Naive B cell (primary cell): ENCODE results near the gene ATXN7L2. TPM values are rescaled to one million over a fixed set of nuclear protein-coding genes. Genes with fewer than 3 reads are reported as not detected.
A peak's percentile ranks its signal among the peaks of the same experiment; 100 is the strongest.

Source experiments
- ATAC-seq, 2 donors: fragments of 150-1000 bp; cut with Tn5 transposase; 2 replicates each; pipeline ENCODE4 v1.10.0; 2021; ENCODE audit warnings: low read depth in 2 of 2, mild to moderate bottlenecking in 2 of 2, moderate library complexity in 2 of 2
- DNase-seq: peaks from one replicate; pipeline ENCODE4 v3.0.0; 2022
- H3K27ac Mint-ChIP-seq, 6 donors: one replicate each; pipeline ENCODE4 v1.8.0; 2020 to 2022; ENCODE audit warnings: mild to moderate bottlenecking in 6 of 6, mixed read lengths in 6 of 6, moderate library complexity in 5 of 6, inconsistent platforms in 2 of 6
- H3K27me3 Mint-ChIP-seq, 3 donors: one replicate each; pipeline ENCODE4 v1.8.0; 2021 to 2022; ENCODE audit warnings: mixed read lengths in 3 of 3, mild to moderate bottlenecking in 1 of 3
- H3K36me3 Mint-ChIP-seq, 2 donors: one replicate each; pipeline ENCODE4 v1.8.0; 2020 to 2022; ENCODE audit warnings: mixed read lengths in 2 of 2, inconsistent platforms in 1 of 2, mild to moderate bottlenecking in 1 of 2
- H3K4me1 Mint-ChIP-seq, 3 donors: one replicate each; pipeline ENCODE4 v1.8.0; 2020 to 2022; ENCODE audit warnings: mixed read lengths in 3 of 3, inconsistent platforms in 1 of 3, mild to moderate bottlenecking in 1 of 3, moderate library complexity in 1 of 3
- H3K4me3 Mint-ChIP-seq, 8 donors: one replicate each; pipeline ENCODE4 v1.8.0; 2020 to 2022; ENCODE audit warnings: mild to moderate bottlenecking in 8 of 8, mixed read lengths in 8 of 8, moderate library complexity in 8 of 8, inconsistent platforms in 2 of 8
- H3K9me3 Mint-ChIP-seq, 7 donors: one replicate each; pipeline ENCODE4 v1.8.0; 2020 to 2022; ENCODE audit warnings: mixed read lengths in 7 of 7, mild to moderate bottlenecking in 5 of 7, inconsistent platforms in 2 of 7, moderate library complexity in 1 of 7
- polyA plus RNA-seq, 6 donors: library from polyadenylated mRNA; unstranded; fragments of 300-500 nt; fragmentation: Illumina TruSeq; gene quantifications; one replicate each; pipeline ENCODE4 v1.2.3, GENCODE V29; 2021; ENCODE audit warnings: low read depth in 6 of 6

The ATXN7L2 gene
- polyA plus RNA-seq, 6 donors from 2014 or later: 3.0 to 9.2 (median 5.2) TPM

DNA sequence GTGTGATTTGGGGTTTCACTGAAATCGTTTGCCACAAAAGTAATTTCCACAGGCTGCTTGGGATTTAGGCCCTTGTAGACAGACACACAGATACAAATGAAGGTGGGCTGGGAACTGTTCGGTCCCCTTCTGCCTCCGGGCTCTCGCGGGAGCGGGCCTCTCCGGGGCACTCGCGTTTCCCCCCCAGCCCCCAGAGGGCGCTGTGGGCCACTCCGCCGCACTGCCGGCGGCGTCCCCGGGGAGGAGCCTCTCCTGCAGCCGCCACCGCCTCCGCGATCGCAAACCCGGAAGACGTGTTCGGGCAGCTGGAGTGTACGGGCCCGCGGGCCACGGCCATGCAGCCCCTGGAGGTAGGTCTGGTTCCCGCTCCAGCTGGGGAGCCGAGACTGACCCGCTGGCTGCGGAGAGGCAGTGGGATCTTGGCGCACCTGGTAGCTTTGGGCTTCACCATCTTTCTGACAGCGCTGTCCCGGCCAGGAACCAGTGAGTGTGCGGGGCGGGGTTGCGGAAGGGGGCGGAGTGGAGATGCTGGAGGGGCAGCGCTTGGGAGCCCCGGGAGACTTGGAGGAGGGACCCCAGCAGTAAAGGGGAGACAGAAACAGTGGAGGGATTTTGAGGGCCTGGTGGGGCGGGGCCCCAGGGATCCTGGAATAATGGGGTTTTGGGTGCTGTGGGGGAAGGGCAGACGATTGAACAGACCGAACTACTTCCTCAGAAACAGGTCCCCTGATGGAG is 10.3 kb downstream of the ATXN7L2 start, which contains the start of gene CYB561D1:
Gene CYB561D1 (plus strand): TSS at position 290 of the 735 bp plus-strand sequence. CDS start 46 bp downstream, at position 336.
- peaks cover 27 to 45% (median 44%) of the 10 kb centered on the region in 3 donors for H3K4me1 Mint-ChIP-seq
- peak within 1 kb of the TSS; percentile 85 to 97 (median 94) for H3K27ac Mint-ChIP-seq

DNA sequence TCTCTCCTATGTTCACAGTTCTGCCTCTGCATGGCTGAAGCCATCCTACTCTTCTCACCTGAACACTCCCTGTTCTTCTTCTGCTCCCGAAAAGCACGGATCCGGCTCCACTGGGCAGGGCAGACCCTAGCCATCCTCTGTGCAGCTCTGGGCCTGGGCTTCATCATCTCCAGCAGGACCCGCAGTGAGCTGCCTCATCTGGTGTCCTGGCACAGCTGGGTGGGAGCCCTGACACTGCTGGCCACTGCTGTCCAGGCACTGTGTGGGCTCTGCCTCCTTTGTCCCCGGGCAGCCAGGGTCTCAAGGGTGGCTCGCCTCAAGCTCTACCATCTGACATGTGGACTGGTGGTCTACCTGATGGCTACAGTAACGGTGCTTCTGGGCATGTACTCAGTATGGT is 12.0 kb downstream of the ATXN7L2 start:
- Mint-ChIP-seq H3K4me1 (peaks cover 27 to 56% (median 49%) of the 10 kb centered on the region in 3 donors), H3K36me3 (peaks cover 5 to 7% of the 10 kb centered on the region in 2 donors), H3K27me3 (no peaks in the 10 kb centered on the region), H3K4me3 (peak overlapping the region in 7 of 8 donors; percentile 59 to 98 (median 97)), H3K9me3 (no peaks in the 10 kb centered on the region), H3K27ac (peak overlapping the region in 1 of 6 donors; percentile 23)
- ATAC-seq (no peak), DNase-seq (no peak)

More for the DNA sequence above, 10.3 kb downstream of the ATXN7L2 start, which contains the start of gene CYB561D1:
- no peaks in the 10 kb centered on the region for H3K27me3 Mint-ChIP-seq
- ATAC-seq (peak; percentile 87 to 88), DNase-seq (peak; percentile 93)
- no peaks in the 10 kb centered on the region for H3K9me3 Mint-ChIP-seq
- peak within 1 kb of the TSS; percentile 94 to 98 (median 98) for H3K4me3 Mint-ChIP-seq
- peaks cover 5 to 7% of the 10 kb centered on the region in 2 donors for H3K36me3 Mint-ChIP-seq

DNA sequence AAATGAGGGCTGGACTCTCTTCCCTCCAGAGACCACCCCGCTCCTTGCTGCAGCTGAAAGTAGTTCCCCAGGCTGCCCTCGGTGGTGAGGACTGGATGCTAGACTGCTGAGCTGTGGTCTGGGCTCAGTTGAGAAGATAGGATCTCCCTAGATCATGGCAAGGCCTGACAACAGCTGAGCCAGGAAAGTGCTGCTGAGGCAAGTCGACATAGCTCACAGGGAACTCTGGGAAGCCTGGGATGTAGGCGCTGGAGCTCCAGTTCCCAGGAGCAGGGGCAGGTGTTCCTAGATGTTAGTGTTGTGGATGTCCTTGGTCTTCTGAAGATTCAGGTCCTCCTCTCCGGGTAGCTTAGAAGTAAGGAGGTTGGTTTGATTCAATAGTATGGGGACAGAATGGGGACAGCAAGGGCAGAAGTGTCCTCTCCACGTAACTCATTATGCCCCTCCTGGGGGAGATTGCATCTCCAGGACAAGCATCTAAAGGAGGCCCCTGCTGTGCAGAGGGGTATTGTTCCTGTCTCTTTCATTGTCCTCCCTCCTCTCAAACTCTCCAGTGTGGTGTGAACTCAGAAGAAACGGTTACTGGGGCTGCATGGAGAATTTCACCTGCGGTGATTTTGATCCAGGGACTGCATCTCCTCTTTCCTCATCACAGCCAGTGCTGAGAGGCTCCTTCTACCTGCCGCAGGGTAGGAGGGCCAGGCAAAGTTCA is 13.9 kb downstream of the ATXN7L2 start:
- peaks cover 5 to 7% of the 10 kb centered on the region in 2 donors for H3K36me3 Mint-ChIP-seq
- peaks cover 30 to 66% (median 64%) of the 10 kb centered on the region in 3 donors for H3K4me1 Mint-ChIP-seq
- H3K27me3 Mint-ChIP-seq: no peaks in the 10 kb centered on the region
- peak overlapping the region in 1 of 8 donors; percentile 44 for H3K4me3 Mint-ChIP-seq
- H3K9me3 Mint-ChIP-seq: no peaks in the 10 kb centered on the region
- DNase-seq (no peak), ATAC-seq (no peak)
- H3K27ac Mint-ChIP-seq: no peak overlapping the region

DNA sequence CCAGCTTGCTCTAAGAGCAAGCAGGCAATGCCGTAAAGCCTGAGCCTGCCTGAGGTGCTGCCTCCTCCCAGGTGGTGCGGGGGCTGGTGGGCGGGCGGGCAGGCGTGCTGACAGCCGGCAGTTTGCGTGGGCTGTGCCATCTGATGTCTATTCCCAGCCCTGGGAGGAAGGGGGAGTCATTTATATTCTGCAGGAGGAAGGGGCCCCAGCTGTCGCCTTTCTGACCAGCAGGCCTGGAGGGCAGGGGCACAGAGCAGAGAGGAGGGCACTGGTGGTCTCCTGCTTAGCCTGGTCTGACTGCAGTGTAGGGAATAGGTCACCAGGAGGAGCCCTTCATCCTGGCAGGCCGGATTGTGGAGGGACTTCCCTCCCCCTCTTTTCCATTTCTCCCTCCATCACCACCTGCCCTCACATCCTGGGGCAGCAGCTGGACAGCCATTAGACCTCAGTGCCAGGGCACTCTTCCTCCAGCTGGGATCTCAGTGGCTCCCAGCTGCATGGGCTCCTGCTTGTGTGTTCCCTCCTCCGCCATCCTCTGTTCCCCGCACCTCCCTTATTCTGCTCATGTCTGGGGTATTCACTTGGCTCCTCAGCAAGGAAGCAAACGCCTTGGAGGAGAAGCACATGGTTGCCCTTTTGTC is 14.6 kb downstream of the ATXN7L2 start:
- H3K27ac Mint-ChIP-seq: peak overlapping the region in 3 of 6 donors; percentile 18 to 90 (median 54)
- DNase-seq (no peak), ATAC-seq (no peak)

DNA sequence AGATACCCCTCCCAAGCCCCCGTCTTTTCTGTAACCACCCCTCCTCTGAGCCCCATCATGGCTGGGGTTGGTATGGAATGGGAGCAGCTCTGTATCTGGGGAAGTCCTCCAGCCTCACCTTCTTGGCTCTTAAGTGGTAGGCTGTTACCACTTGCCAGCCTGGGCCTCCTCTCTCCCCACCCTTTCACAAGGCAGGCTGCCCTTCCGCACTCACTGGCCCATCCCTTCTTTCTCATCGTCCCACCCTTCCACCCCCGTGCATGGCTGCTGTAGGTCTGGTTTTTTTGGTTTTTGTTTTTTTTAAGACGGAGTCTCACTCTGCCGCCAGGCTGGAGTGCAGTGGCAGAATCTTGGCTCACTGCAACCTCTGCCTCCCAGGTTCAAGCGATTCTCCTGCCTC is 15.4 kb downstream of the ATXN7L2 start:
- no peaks in the 10 kb centered on the region for H3K27me3 Mint-ChIP-seq
- H3K27ac Mint-ChIP-seq: no peak overlapping the region
- no peak for DNase-seq
- no peak for ATAC-seq
- no peaks in the 10 kb centered on the region for H3K9me3 Mint-ChIP-seq
- H3K36me3 Mint-ChIP-seq: peaks cover 5 to 7% of the 10 kb centered on the region in 2 donors
- H3K4me1 Mint-ChIP-seq: peaks cover 33 to 71% (median 63%) of the 10 kb centered on the region in 3 donors
- H3K4me3 Mint-ChIP-seq: no peak overlapping the region

More for the DNA sequence above, 14.6 kb downstream of the ATXN7L2 start:
- Mint-ChIP-seq H3K27me3 (no peaks in the 10 kb centered on the region), H3K36me3 (peaks cover 5 to 7% of the 10 kb centered on the region in 2 donors), H3K4me3 (peak overlapping the region in 1 of 8 donors; percentile 72), H3K9me3 (no peaks in the 10 kb centered on the region), H3K4me1 (peaks cover 34 to 71% (median 66%) of the 10 kb centered on the region in 3 donors)

DNA sequence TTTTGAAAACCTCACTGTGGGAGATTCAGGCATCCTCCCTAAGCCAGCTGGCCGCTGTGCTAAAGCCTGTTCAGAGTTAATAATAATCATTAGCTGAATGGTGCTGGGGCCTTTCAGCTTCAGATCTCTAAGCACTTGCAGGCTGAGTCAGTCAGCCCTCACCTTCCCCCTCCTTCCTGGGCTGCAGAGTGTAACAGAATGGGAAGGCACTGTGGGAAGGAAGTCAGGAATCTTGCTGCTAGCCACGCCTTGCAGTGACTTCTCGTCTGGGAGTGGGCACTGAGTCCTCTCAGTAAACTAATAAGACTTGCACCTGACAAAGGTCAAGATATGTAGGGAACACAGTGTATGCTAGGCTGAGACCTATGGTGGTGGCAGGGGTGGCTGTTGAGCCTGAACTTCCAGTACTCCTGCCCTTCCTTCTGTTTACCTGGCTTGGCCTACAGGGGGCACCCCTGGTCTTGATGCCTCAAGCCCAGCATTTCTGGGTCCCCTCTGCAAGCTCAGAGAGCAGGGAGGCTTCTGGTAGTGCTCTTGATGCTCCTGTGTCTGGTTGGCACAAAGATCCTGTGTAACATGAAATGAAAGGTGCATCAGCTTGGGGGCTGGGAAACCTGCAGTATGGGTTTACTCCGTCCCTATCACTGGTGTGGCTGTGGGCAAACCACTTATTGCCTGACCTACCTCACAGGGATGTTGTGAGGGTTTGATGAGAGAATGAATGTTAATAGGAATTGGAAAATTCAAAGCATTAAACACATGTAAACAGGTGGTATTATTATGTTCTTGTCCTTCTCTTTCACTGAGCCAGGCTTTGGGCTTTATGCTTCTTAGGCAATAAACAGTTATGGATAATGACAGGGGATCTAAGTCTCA is 16.2 kb downstream of the ATXN7L2 start:
- ATAC-seq: peak; percentile 49 to 66
- Mint-ChIP-seq H3K4me1 (peaks cover 28 to 63% (median 55%) of the 10 kb centered on the region in 3 donors), H3K27me3 (no peaks in the 10 kb centered on the region), H3K9me3 (no peaks in the 10 kb centered on the region), H3K27ac (peak overlapping the region in 3 of 6 donors; percentile 10 to 56 (median 29)), H3K4me3 (peak overlapping the region in 1 of 8 donors; percentile 2), H3K36me3 (peaks cover 5 to 7% of the 10 kb centered on the region in 2 donors)
- DNase-seq: no peak

DNA sequence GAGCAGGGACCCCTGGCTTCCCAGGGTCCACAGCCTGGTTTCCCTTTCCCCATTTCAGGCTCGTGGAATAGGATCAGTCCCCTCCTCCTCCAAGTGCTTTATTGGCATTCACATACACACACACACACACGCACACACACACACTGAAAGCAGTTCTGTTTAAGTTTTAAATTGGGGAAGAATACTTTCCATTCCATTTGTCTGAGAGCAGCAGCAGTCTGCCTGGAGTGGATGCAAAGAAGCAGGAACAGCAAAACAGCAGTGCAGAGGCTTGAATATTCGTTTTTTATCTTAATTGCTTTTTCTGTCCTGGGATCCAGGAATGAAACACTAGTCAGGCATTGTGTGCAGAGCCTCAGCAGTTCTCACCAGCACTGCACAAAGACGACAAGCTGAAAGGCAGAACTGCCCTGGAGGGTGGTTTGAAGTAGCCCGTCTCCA is 17.3 kb downstream of the ATXN7L2 start:
- ATAC-seq (no peak), DNase-seq (no peak)
- H3K36me3 Mint-ChIP-seq: peaks cover 5 to 7% of the 10 kb centered on the region in 2 donors
- no peak overlapping the region for H3K4me3 Mint-ChIP-seq
- H3K4me1 Mint-ChIP-seq: peaks cover 20 to 53% (median 45%) of the 10 kb centered on the region in 3 donors
- no peak overlapping the region for H3K27ac Mint-ChIP-seq
- no peaks in the 10 kb centered on the region for H3K27me3 Mint-ChIP-seq
- no peaks in the 10 kb centered on the region for H3K9me3 Mint-ChIP-seq

DNA sequence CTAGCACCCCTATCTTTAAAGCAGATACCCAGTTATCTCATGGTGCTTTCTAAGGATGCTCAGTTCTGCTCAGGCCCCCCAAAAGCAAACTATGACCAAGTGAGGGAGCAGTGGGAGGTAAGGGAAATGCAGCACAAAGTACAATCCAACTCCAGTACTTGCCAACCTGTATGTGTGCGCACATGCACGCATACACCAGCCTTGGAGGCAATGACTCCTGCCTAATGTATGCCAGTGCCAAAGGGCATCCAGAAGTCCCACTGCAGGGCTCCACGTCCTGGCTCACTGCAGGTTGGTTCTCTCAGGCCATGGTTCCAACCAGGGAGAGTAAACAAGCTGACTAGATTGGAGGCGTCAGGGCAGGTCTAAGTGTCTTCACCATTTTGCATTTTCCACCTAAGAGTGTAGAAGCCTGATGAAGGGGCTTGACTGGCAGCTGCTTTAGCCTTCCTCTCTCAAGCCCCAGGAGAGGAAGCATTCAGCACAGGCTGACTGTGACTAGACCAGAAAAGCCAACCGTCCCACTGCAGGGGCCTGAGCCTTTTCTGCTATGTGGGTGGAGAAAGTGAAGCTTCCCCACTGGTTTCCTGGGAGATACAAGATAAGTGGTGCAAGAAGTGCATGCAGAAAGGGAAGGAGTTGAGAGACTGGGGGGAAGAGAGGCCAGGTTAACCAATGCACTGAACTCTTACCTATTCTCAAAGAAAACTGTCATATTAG is 18.1 kb downstream of the ATXN7L2 start:
- ATAC-seq: no peak
- H3K36me3 Mint-ChIP-seq: no peaks in the 10 kb centered on the region
- peak overlapping the region in 2 of 6 donors; percentile 31 to 68 for H3K27ac Mint-ChIP-seq

DNA sequence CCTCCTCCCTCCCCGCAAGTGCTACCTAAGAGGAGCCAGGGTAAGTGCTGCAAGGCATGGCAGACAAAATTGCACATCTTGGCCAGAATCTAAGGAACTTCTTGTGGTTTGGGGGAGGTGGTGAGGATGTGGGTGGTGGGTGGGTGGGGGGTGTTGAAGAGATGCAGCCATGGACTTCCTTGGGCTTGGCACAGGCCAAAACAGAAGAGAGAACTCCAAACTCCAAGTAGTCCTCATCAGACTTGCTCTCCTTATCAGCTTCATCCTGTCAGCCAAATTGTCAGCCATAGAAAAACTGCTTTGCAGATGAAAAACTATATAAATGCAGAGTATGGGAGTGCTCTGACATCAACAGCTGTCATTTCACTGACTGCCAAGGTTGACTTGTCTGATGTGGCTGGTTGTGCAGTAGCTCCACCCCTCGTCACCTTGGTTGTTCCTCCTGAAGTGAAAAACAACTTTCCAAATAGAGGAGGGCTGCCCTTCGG is 18.7 kb downstream of the ATXN7L2 start:
- Mint-ChIP-seq H3K27me3 (no peaks in the 10 kb centered on the region), H3K27ac (peak overlapping the region in 4 of 6 donors; percentile 3 to 62 (median 30)), H3K4me3 (peak overlapping the region in 4 of 8 donors; percentile 32 to 61 (median 52)), H3K4me1 (peaks cover 16 to 45% (median 34%) of the 10 kb centered on the region in 3 donors), H3K36me3 (no peaks in the 10 kb centered on the region), H3K9me3 (no peaks in the 10 kb centered on the region)
- DNase-seq: no peak
- ATAC-seq: peak; percentile 76 to 78

More for the DNA sequence above, 18.1 kb downstream of the ATXN7L2 start:
- Mint-ChIP-seq H3K9me3 (no peaks in the 10 kb centered on the region), H3K27me3 (no peaks in the 10 kb centered on the region), H3K4me1 (peaks cover 16 to 47% (median 36%) of the 10 kb centered on the region in 3 donors), H3K4me3 (peak overlapping the region in 5 of 8 donors; percentile 10 to 75 (median 46))
- DNase-seq: no peak

DNA sequence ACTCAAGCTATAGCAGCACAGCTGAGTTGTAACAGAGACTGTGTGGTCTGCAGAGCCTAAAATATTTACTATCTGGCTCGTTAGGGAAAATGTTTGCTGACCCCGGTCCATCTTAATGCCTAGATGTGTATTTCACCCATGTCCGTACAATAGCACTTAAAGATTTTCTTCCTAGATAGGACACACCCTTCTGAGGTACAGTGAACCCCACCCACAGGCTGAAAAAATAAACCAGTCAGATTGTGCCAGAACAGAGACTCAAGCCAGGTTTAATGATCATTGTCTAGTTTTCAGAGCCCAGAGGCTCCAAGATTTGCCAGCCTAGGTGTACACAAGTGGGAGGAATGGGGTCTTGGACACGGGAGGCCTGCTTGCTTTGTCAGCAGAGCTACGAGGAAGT is 20.2 kb downstream of the ATXN7L2 start:
- ATAC-seq (no peak), DNase-seq (no peak)
- H3K27me3 Mint-ChIP-seq: peaks cover 0 to 9% (median 8%) of the 10 kb centered on the region in 3 donors
- H3K36me3 Mint-ChIP-seq: no peaks in the 10 kb centered on the region
- H3K4me3 Mint-ChIP-seq: no peak overlapping the region
- no peak overlapping the region for H3K27ac Mint-ChIP-seq
- H3K9me3 Mint-ChIP-seq: no peaks in the 10 kb centered on the region
- peaks cover 21 to 44% (median 43%) of the 10 kb centered on the region in 3 donors for H3K4me1 Mint-ChIP-seq

DNA sequence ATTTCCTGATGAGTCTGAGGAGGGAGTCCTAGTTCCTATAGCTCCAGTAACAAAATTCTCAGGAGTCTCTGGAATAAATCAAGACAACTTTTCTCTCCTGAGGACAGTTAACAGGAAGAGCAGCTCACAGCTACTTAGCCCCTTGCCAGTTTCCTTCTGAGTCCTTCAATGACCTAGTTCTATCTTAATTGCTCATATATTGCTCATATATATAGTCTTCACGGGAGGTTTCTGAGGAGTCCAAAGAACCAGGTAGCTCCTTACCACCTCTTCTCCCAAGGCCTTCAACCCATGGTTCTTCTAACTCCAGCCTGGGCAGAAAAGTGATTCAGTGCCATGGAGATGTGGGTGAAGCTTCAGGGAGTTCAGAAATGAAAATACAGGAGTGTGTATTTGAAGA is 21.3 kb downstream of the ATXN7L2 start:
- Mint-ChIP-seq H3K27ac (peak overlapping the region in 2 of 6 donors; percentile 7 to 50), H3K9me3 (no peaks in the 10 kb centered on the region), H3K4me3 (no peak overlapping the region), H3K4me1 (peaks cover 26 to 44% (median 39%) of the 10 kb centered on the region in 3 donors), H3K36me3 (no peaks in the 10 kb centered on the region), H3K27me3 (peaks cover 0 to 12% (median 8%) of the 10 kb centered on the region in 3 donors)
- ATAC-seq: no peak
- DNase-seq: no peak
